ES-I3 (cell line): ENCODE results near the gene SYNE1.
"Not testable (repeated sequence)": the region's sequence is repeated elsewhere in the genome, so short reads cannot be mapped to it uniquely, and the experiment has no call there.

Source experiments
- H3K36me3 ChIP-seq: 2 replicates; pipeline ENCODE4 v1.6.1; 2013; ENCODE audit warnings: mild to moderate bottlenecking, low read length, control low read depth, moderate library complexity; ENCODE audit not compliant: insufficient read depth
- H3K4me1 ChIP-seq: 2 replicates; pipeline ENCODE4 v1.6.1; 2013; ENCODE audit warnings: mild to moderate bottlenecking, control low read depth, low read length; ENCODE audit not compliant: insufficient read depth
- H3K9ac ChIP-seq: 2 replicates; pipeline ENCODE4 v1.6.1; 2013; ENCODE audit warnings: low read depth, mild to moderate bottlenecking, low read length, moderate library complexity
- H3K9me3 ChIP-seq: 2 replicates; pipeline ENCODE4 v1.6.1; 2013; ENCODE audit warnings: mild to moderate bottlenecking, low read length, moderate library complexity; ENCODE audit not compliant: control insufficient read depth, insufficient read depth

The SYNE1 gene

GRCh38 chr6:152508477-152508876, 128.7 kb downstream of the SYNE1 start:
- no peak overlapping the region for H3K9ac ChIP-seq

DNA sequence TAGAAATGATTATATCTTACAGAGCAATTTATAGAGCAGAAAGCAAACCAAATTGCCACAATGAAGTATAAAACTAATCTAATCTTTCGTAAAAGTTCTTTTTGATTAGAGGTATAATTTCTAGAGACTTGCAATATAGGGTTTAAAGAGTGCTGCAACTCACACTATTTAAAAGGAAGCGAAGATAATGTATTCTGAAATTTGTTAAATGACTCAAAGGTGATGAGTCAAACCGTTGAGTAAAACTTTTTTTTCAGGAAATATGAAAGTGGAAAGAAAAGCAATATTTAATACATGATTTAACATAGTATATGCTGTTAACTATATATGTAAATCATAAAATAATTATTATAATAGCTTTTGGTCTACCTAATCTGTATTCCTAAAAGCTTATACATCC, 133.6 kb downstream of the SYNE1 start:
- H3K36me3 ChIP-seq, result no peaks in the 10 kb centered on the region
- H3K9ac ChIP-seq, result no peak overlapping the region
- no peaks in the 10 kb centered on the region for H3K9me3 ChIP-seq
- H3K4me1 ChIP-seq, result no peaks in the 10 kb centered on the region

More at GRCh38 chr6:152508477-152508876, 128.7 kb downstream of the SYNE1 start:
- Histone ChIP-seq H3K36me3 (no peaks in the 10 kb centered on the region), H3K4me1 (no peaks in the 10 kb centered on the region), H3K9me3 (no peaks in the 10 kb centered on the region)

- Histone ChIP-seq H3K36me3 (no peaks in the 10 kb centered on the region), H3K9me3 (no peaks in the 10 kb centered on the region), H3K9ac (no peak overlapping the region), H3K4me1 (no peaks in the 10 kb centered on the region)
Measured at GRCh38 chr6:152502421-152503188, 134.6 kb downstream of the SYNE1 start.

DNA sequence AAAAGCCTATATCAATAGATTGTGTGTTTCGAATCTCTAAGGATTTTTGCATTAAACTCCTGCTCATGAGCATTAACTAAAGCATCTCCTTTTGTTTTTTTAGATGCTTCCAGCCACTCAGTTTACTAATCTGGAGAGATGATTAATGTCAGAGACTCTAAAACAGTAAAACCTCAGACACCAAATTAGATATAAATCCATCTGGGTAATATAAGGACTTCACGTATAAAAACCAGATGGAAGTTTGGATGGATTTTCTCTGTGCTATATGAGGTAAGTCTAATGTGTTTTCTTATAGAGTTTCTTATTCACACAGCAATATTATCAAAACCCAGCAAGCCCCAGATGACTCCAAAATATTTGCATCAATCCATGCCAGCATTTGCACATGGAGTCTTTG, 137.2 kb downstream of the SYNE1 start:
- Histone ChIP-seq H3K9ac (no peak overlapping the region), H3K4me1 (no peaks in the 10 kb centered on the region; the same call in 1 of the 2 replicates), H3K36me3 (no peaks in the 10 kb centered on the region), H3K9me3 (no peaks in the 10 kb centered on the region)

DNA sequence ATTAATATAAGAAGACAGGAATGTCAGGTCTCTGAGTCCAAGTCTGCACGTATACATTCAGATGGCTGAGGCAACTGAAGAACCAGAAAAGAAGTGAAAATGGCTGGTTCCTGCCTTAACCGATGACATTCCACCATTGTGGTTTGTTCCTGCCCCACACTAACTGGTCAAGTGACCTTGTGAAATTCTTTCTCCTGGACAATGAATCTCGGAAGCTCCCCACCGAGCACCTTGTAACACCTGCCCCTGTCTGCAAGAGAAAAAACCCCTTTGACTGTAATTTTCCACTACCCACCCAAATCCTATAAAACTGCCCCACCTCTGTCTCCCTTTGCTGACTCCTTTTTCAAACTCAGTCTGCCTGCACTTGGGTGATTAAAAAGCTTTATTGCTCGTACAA, 140.4 kb downstream of the SYNE1 start:
- Histone ChIP-seq H3K36me3 (no peaks in the 10 kb centered on the region), H3K9ac (no peak overlapping the region), H3K9me3 (no peaks in the 10 kb centered on the region), H3K4me1 (no peaks in the 10 kb centered on the region; the same call in 1 of the 2 replicates)

DNA sequence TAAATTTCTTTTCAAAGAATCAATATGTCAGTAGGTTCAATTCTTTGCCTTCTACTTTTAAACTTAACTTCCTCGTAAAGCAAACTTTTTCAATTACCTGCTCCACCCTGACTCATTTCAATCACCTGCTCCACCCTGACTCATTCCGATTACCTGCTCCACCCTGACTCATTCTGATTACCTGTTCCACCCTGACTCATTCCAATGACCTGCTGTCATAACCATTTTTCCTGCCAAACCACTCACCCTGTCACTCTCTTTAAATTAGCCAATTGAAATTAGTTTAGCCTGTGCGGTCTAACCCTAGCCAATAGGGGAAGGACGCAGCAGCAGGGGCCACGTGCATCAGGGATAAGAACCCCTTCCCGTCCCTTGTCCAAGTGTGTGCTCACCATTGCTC, 141.7 kb downstream of the SYNE1 start:
- H3K36me3 ChIP-seq, H3K9me3 ChIP-seq, H3K4me1 ChIP-seq, H3K9ac ChIP-seq: not testable (repeated sequence)

- not testable (repeated sequence) for H3K4me1 ChIP-seq, H3K9ac ChIP-seq
Measured at GRCh38 chr6:152492281-152492680, 144.9 kb downstream of the SYNE1 start.

DNA sequence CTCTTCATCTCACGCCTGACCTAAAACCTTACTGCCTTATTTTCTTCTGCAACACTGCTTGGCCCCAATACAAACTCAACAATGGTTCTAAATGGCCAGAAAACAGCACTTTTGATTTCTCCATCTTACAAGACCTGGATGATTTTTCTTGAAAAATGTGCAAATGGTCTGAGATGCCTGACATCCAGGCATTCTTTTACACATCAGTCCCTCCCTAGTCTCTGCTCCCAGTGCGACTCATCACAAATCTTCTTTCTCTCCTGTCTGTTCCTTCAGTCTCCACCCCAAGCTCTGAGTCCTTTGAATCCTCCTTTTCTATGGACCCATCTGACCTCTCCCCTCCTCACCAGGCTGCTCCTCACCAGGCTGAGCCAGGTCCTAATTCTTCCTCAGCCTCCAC, 145.7 kb downstream of the SYNE1 start:
- H3K9me3 ChIP-seq, H3K9ac ChIP-seq: not testable (repeated sequence)

More at GRCh38 chr6:152492281-152492680, 144.9 kb downstream of the SYNE1 start:
- not testable (repeated sequence) for H3K36me3 ChIP-seq, H3K9me3 ChIP-seq

GRCh38 chr6:152490971-152491378, 146.2 kb downstream of the SYNE1 start:
- not testable (repeated sequence) for H3K4me1 ChIP-seq, H3K36me3 ChIP-seq, H3K9me3 ChIP-seq, H3K9ac ChIP-seq

More for the DNA sequence above, 145.7 kb downstream of the SYNE1 start:
- not testable (repeated sequence) for H3K4me1 ChIP-seq, H3K36me3 ChIP-seq

DNA sequence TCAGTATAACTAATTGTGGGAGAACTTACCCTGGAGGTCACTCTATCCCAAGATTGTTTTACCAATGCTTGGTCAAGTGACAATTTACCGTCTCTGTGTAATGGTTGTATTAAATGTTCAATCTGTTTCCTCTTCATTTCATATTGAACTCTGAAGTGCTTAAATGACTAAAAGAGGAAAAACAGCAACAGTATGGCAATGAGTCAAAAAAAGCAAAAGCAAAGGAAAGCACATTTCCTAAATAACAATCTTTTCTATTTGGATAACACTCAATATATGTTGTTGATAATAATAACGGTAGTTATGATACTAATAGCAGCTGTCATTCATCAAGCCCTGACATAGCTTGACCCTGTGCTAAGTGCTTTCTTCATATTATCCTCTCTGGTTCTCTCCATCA, 152.4 kb downstream of the SYNE1 start:
- no peaks in the 10 kb centered on the region for H3K9me3 ChIP-seq
- H3K4me1 ChIP-seq, result no peaks in the 10 kb centered on the region
- no peak overlapping the region for H3K9ac ChIP-seq
- H3K36me3 ChIP-seq, result no peaks in the 10 kb centered on the region

GRCh38 chr6:152482289-152482688, 154.9 kb downstream of the SYNE1 start:
- Histone ChIP-seq H3K4me1 (no peaks in the 10 kb centered on the region), H3K9ac (no peak overlapping the region), H3K36me3 (no peaks in the 10 kb centered on the region), H3K9me3 (no peaks in the 10 kb centered on the region)

DNA sequence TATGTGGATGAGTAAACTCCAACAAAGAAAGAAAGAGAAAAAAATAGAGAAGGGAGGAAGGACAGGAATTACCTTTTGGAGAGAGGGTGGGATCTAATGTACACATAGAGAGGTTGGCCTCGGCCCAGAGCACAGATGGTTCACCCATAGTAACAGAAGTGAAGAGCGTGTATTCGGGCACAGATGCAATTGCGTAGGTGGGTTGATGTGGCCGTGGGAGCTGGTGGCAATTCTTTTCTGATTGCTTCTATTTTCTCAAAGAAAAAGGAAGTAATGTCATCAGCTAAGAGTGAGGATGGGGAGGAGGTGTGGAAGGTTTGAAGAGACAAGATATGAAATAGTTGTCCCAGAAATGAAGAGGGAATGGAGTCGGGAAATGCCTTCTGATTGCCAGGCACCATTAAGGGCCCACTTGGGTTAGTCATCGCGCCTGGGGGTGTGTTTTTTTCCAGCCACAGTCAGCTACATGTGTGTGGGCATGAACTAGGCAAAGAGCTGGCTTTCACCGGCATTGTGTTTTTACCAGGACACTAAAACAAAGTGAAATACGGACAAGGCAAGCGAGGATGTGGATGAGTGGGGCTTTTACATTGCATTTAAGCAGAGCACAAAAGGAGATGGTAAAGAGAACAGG, 158.7 kb downstream of the SYNE1 start:
- Histone ChIP-seq H3K9me3 (no peaks in the 10 kb centered on the region), H3K4me1 (no peaks in the 10 kb centered on the region), H3K9ac (no peak overlapping the region), H3K36me3 (no peaks in the 10 kb centered on the region)

- Histone ChIP-seq H3K4me1 (no peaks in the 10 kb centered on the region), H3K9me3 (no peaks in the 10 kb centered on the region), H3K9ac (no peak overlapping the region), H3K36me3 (no peaks in the 10 kb centered on the region)
Measured at GRCh38 chr6:152474354-152474753, 162.8 kb downstream of the SYNE1 start.

GRCh38 chr6:152472325-152472724, 164.8 kb downstream of the SYNE1 start:
- Histone ChIP-seq H3K36me3 (no peaks in the 10 kb centered on the region), H3K4me1 (no peaks in the 10 kb centered on the region), H3K9me3 (no peaks in the 10 kb centered on the region), H3K9ac (no peak overlapping the region)
